ENCODE results near the gene HOXA10. TPM values are rescaled to one million over a fixed set of nuclear protein-coding genes. Genes with fewer than 3 reads are reported as not detected.

Gene HOXA10
- total RNA-seq, result not detected in 2 replicates

GRCh38 chr7:27173956-27174873 is at the start of gene HOXA10:
HOXA10 (minus strand) TSS chr7:27174320; CDS start chr7:27174306, 14 bp downstream.

GRCh38 chr7:27199849-27200760 is 26.0 kb upstream of the HOXA10 start, which contains the start of gene HOXA13:
HOXA13 (minus strand) TSS chr7:27200091; CDS start chr7:27200077, 14 bp downstream.

GRCh38 chr7:27185013-27185853 is 11.1 kb upstream of the HOXA10 start, which contains the start of gene HOXA11:
HOXA11 (minus strand) TSS chr7:27185232; CDS start chr7:27185144, 88 bp downstream.

GRCh38 chr7:27165089-27165995 is 8.8 kb downstream of the HOXA10 start, which contains the start of gene HOXA9:
HOXA9 (minus strand) TSS chr7:27165537; CDS start chr7:27165457, 80 bp downstream.

GRCh38 chr7:27156508-27156898 is 17.6 kb downstream of the HOXA10 start, which contains the start of gene HOXA7:
HOXA7 (minus strand) TSS chr7:27156675; CDS start chr7:27156545, 130 bp downstream.

GRCh38 chr7:27151931-27152815 is 21.9 kb downstream of the HOXA10 start, which contains the start of gene HOXA3:
HOXA3 (minus strand) TSS chr7:27152583; CDS start chr7:27110640, 41,943 bp downstream.

GRCh38 chr7:27147199-27148030 is 26.7 kb downstream of the HOXA10 start, which contains the start of gene HOXA6:
HOXA6 (minus strand) TSS chr7:27147774; CDS start chr7:27147749, 25 bp downstream.

GRCh38 chr7:27143023-27143949 is 30.8 kb downstream of the HOXA10 start, which contains the start of gene HOXA5:
HOXA5 (minus strand) TSS chr7:27143681; CDS start chr7:27143607, 74 bp downstream.

GRCh38 chr7:27130540-27131389 is 43.4 kb downstream of the HOXA10 start, which contains the start of gene HOXA4:
HOXA4 (minus strand) TSS chr7:27130757; CDS start chr7:27130733, 24 bp downstream.

Other genes with a start within 250 kb of the HOXA10 start
- 1.4 and 3.9 TPM in 2 replicates for gene HOXA1, start 78.3 kb downstream of the HOXA10 start, total RNA-seq
- gene HOXA2, start 71.6 kb downstream of the HOXA10 start, total RNA-seq, result 2.8 and 3.3 TPM in 2 replicates
- 5.9 and 8.7 TPM in 2 replicates for gene HOXA4, start 43.6 kb downstream of the HOXA10 start, total RNA-seq
- 125 and 134 TPM in 2 replicates for gene HOXA5, start 30.6 kb downstream of the HOXA10 start, total RNA-seq
- gene HOXA6, start 26.5 kb downstream of the HOXA10 start, total RNA-seq, result 15.0 and 18.1 TPM in 2 replicates
- gene HOXA3, start 21.7 kb downstream of the HOXA10 start, total RNA-seq, result 8.1 and 9.4 TPM in 2 replicates
- gene HOXA7, start 17.6 kb downstream of the HOXA10 start, total RNA-seq, result 7.2 and 12.4 TPM in 2 replicates
- 1.0 and 2.4 TPM in 2 replicates for gene HOXA9, start 8.8 kb downstream of the HOXA10 start, total RNA-seq
- gene HOXA11, start 10.9 kb upstream of the HOXA10 start, total RNA-seq, result not detected in 2 replicates
- gene HOXA13, start 25.8 kb upstream of the HOXA10 start, total RNA-seq, result not detected in 2 replicates
- not detected in 2 replicates for gene EVX1, start 68.5 kb upstream of the HOXA10 start, total RNA-seq